ENCODE results near the gene KCNMA1.
"Not testable (repeated sequence)": the region's sequence is repeated elsewhere in the genome, so short reads cannot be mapped to it uniquely, and the experiment has no call there.

Gene KCNMA1

DNA sequence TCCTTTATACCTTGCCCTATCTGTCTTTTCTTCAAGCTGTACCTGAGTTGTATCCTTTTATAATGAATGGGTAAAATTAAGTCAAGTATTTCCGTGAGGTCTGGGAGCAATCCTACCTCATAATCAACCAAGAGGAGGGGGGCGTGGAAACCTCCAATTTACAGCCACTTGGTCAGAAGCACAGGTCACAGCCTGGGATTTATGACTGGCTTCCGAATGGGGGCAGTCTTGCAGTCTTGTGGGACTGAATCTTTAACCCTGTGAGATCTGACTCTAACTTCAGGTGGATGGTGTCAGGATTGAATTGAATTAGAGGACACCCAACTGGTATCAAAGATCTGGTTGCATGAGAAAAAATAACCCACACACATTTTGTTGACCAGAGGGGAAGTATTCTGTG is 23.5 kb upstream of the KCNMA1 start:
- no peak for DNase-seq

DNA sequence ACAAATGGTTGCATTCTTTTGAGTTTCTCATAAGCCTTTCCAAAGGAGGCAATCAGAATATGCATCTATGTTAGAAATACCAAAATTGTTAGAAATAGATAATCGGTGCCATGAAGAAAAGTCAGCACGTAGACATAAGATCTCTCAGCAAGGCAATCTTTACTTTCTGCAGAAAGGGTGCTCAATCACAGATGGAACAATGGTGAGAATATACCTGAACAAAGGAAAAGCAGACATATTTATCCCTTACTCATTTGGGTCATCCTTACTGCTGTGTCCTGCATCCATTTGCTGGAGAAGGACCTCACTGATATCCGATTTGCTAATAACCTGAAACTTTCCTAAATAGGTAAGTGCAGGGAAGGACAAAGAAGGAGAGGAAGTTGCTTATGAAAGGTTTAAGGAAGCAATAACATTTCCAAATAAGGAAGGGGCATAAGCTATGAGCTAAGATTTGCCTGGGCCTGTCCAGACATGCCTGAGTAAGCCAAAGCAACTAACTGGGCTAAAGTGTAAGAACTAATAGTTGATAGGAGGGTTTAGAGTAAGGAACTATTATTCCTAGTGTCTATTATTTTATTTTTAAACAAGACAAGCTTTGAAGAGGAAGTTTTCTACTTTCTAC is 21.6 kb upstream of the KCNMA1 start:
- DNase-seq: not testable (repeated sequence)

DNA sequence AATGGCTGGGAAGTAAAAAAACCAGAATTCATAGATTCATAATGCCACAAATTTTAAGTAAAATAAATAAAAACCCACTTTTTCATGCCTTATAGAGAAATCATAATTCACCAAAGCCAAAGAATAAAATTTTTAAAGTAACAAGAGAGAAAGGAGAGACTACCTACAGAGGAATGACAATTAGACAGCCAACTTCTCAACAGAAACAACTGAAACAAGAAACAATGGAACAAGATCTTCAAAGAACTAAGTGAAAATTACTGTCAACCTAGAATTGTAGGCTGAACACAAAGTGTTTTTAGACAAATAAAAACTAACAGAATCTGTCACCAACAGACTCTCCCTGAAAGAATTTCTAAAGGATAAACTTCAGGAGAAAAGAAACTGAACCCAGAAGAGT is 15.6 kb upstream of the KCNMA1 start:
- DNase-seq: no peak

DNA sequence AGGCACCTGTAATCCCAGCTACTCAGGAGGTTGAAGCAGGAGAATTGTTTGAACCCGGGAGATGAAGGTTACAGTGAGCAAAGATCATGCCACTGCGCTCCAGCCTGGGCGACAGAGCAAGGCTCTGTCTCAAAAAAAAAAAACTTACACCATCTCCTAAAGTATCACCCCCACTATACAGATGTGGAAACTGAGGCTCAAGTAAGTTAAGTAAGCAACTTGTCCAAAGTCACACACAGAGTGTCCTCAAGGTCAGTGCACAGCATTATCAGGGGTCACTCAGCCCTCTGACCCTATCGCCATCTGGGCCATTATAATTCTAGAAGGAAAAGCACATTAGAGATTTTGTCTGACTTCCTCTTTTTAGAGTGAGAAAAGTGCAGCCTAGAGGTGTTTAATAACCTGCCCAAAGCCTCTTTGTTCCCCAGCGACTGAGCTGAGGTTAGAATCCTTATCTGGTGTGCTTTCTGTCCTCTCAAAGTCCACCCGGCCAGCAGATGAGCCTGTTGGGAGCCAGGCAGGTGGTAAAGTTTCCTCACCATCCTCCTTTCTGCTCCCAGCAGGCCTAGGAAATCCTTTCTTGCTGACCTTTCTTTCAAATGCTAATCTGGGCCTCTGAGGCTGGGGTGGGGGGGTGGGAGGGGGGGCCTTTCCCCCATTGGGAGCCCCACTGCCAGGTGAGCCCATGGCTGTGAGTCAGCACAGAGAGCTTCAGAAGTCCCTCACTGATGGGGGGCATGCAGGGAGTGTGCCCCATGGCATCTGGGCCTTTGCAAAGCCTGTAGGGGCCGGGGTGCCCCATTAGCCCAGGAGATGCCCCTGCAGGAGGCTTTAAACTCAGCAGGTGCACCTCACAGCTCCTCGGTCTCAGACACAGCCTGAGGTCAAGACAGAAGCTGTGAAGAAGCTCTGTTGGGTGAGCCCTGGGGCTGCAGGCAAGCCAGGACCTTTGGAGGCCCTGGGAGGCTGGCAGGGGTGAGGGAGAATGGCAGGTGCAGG is 12.0 kb upstream of the KCNMA1 start:
- no peak for DNase-seq

DNA sequence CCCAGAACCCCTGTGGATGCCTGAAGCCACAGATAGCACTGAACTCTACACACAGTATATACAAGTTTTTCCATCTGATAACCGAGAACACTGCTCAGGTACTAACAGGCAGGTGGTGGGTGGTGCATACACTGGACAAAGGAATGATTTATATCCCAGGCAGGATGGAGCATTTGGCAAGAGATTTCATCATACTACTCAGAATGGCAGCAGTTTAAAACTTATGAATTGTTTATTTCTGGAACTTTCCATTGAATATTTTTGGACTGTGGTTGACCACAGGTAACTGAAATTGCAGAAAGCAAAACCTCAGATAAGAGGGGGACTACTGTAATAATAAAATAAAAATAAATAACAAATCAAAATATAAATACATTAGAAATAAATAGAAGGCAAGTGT is 10.9 kb upstream of the KCNMA1 start:
- no peak for DNase-seq

DNA sequence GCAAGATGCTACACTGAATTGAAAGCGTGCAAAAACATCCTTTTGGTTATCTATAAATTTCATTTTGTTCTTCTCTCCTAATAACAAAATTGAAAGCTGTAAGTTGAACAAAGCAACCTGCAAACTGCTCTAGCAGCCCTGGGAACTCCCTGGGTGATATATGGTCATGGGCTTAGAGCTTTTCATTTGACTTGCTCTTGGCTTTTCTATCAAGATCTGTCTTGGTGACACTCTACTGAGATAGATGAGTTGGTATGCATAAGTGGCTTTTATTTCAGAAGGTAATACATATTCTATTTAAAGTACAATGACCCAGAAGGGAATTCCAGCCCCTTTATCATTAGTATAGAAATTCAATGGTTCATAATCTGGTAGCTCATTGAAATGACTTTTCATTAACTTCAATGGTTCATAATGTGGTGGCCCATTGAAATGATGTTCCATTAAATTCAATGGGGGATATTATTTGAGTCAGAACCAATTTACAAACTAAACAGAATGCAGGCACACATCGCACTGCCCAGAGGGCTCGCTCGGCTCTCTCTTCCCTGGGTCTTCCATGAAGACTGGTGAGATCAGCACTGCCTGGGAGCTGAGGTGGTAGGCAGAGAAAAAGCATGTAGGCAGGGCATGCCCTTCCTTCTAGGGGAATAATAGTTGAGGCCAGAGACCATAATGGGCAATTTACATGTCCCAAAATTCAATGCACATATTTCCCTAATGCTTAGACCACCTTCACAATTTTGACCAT is 10.1 kb upstream of the KCNMA1 start:
- no peak for DNase-seq

DNA sequence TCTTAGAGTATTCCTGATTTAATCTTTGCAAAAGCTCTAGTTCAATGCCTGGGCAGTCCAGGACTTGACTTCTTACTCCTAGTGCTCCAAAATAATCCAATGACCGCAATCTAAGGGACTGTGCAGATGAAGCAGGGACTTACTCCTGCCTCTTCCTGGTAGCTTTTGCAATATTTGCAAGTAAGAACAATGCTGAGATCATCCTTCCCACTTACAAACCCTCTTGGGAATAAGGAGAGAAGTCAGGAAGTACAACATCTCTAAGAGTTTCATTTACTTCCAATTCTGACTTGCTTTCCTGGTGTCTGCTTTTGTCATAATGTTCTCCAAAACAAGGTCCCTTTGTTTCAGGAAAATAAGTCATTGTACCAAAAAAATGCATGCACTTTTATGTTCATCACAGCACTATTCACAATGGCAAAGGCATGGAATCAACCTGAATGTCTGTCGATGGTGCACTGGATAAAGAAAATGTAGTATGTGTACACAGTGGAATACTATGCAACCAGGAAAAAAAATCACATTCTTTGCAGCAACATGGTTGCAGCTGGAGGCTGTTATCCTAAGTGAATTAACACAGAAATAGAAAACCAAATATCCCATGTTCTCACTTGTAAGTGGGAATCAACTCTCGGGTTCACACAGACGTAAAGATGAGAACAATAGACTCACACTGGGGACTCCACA is 7.1 kb upstream of the KCNMA1 start:
- DNase-seq: no peak

DNA sequence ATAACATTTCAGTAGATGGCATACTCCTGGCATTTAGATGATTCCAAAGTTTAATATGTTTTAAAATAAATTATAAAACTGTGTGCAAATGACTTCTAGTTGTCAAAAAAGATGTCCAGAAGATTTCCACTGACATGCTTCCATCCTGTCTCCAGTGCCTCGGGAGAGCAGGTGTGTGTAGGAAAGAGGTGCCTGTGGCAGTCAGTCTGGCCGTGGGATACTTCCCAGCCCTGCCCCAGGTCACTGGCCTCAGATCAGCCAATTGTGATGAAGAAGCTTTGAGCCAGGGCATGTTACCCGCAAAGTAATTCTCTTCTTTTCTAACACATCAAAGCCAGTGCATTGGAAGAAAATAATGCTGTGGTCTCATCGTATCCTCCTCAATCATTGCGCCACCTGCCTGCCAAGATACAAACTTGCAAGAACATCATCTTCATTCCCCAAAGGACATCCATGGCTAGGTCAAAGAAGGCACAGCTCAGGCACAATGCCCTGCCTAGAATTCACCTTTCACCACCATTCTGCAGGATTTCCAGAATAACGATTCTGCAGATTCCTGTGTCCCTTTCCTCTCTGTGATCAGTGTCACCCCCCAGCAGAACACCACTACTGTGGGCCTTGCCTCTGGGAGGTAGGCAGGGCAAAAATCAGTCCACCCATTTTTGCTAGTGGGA is 6.3 kb upstream of the KCNMA1 start:
- no peak for DNase-seq

DNA sequence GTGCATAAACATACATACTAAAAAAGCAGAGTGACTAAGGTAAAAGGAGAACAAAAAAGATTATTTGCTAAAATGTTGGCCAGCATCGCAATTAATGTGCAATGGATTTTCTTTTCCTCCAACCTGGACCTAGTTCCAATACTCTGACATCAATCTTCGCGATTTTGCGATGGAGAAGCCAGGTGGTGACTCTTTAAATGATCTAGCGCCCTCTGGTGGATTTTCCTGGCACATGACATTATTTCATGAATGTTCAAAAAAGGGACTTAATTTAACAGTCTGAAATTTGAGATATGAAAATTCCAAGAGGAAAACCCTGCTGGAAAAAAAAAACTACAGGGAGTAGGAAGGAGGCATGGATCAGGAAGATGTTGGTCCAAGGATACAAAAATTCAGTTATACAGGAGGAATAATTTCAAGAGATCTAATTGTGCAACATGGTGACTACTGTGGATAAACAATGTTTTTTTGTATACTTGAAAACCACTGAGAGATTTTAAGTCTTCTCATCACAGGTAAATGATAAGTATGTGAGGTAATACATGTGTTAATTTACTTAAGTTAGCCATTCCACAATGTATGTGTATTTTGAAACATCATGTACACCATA is 4.3 kb upstream of the KCNMA1 start:
- DNase-seq: peak; percentile 48

DNA sequence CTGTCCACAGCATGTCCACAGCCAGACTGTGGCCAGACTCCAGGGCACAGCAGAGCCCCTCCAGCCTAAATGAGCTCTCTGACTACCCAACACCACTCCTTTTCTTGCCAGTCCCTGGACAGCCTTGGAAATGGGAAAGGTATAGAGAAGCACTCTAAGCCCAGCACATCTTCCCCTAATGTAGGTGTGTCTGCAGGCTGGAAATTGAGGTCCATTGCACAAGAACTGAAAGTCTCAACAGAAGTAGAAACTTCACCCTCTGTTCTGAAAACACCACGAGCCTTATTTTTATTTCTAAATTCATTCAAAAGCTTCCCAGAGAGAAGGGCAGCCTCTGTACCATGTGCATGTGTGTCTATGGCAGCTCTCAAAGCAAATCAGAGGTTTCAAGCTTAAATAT is 3.7 kb upstream of the KCNMA1 start:
- no peak for DNase-seq

DNA sequence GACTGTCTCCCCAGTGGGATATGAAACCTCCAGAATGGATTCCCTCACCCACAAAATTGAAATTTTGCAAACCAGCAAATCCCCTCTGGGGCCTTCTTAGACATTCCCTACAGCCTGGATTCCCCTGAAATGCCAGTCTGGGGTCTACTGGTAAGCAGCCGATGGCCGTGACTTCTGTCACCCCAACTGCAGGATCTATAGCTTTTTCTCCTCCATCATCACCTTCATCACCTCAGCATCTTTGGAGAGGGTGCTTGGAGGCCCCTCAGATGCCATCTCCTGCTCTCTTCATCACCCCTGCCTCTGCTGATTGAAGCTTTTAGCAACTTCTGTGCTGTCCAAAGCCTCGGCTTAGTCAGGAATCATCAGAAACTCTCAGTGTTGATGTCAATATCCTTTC is 2.6 kb upstream of the KCNMA1 start:
- DNase-seq: no peak

DNA sequence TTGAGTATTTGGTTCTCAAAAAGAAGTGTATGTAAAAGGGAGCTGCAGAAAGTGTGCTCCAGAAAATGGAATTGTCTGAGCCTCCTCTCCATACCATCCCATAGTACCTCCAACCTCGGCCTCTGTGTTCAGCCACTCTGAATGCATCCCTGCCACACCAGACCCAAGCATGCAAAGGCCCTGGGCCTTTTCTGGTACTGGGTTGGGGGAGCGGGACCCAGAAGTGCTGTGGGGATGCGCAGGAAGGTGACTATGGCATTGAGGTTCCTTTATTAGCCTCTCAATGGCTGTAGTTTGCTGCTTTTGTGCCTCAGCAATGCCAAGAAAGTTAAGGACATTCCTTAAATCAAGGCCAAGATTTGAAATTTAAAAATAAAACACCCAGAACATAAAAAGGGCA is 2.1 kb upstream of the KCNMA1 start:
- no peak for DNase-seq

DNA sequence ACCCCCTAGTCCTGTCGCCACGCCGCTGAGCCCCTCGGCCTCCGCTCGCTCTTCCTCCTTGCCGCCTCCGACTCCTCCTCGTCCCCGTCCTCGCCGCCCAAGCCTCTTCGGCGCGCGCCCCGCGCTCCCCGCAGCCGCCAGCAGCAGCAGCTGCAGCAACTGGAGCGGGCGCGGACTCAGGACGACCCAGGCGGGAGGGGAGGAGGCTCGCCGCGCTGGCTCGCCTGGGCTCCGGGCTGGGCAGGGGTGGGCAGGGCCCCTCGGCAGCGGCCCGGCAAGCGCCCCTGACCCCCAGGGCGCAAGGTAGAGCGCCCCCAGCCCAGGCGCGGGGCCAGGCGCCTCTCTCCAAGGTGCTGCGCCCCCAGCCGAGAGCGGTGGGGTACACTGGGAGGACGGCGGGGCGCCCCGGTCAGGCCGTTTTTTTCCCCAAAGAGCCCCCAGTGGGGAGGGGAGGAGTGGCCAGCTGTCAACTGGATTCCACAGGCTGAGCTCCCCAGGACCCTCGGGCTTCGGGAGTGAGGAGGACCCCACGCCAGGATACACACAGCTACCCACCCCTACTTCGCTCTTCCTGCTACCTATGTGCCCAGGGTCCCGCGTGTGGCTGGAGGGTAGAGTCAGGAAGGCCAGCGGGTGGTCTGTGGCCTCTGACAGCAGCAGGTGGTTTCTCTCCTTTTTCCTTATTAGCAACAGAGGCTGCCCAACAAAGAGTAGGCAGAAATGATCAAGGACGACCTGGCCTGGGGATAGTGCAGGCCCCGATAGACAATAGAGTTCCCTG is 903 bp upstream of the KCNMA1 start:
- peak; percentile 45 for DNase-seq

DNA sequence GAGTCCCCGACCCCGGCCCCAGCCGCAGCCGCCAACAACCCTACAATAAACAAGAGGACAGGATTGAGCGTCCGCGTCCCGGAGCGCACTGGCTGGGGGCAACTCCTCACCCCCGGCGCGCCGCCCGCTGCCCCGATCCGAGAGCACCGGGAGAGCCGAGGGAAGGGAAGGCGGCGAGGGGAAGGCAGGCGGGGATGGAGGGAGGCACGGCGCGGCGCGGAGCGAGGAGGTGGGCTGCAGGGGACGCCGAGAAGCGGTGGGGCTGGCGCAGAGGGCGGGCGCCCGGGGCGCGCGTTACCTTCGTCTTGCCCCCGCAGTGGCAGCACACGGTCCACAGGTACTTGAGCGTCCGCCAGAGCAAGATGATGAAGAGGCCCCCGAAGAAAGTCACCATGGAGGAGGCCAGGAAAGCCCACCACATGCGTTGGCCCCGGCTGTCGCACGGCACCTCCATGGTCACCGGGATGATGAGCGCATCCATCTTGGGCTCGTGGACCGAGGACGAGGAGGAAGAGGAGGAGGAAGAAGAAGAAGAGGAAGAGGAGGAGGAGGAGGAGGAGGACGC is 559 bp downstream of the KCNMA1 start:
- no peak for DNase-seq

DNA sequence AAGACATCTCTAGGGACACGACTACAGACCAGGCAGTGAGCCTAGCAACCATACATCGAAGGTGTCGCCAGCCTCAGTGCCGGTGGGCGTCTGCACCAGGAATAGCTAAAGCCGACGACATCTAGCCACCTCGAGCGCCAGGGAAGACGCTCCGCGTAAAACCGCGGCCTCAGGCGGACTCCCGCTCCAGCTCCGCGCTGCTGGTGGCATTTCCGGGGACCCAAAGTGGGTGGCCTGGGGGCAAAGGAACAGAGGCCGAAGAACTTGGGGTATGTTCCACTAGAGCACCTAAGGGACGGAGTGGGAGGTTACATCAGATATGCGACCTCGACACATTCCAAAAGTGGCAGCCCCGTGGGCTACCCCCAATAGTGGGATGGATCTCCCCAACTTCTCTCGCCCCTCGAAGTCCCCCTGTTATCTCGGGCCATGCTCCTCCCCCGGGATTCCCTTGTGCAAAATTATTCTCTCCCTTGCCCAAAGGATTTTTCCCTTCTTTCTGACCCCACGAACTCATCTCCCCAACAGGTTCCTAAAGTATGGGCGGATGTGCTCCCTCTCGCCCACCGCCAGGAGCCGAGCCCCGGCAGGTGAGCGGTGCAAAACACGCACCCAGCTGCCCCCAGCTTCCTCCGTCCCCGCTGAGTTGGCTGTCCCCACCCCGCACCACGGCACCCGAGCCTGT is 1.2 kb downstream of the KCNMA1 start:
- peak; percentile 14 for DNase-seq

DNA sequence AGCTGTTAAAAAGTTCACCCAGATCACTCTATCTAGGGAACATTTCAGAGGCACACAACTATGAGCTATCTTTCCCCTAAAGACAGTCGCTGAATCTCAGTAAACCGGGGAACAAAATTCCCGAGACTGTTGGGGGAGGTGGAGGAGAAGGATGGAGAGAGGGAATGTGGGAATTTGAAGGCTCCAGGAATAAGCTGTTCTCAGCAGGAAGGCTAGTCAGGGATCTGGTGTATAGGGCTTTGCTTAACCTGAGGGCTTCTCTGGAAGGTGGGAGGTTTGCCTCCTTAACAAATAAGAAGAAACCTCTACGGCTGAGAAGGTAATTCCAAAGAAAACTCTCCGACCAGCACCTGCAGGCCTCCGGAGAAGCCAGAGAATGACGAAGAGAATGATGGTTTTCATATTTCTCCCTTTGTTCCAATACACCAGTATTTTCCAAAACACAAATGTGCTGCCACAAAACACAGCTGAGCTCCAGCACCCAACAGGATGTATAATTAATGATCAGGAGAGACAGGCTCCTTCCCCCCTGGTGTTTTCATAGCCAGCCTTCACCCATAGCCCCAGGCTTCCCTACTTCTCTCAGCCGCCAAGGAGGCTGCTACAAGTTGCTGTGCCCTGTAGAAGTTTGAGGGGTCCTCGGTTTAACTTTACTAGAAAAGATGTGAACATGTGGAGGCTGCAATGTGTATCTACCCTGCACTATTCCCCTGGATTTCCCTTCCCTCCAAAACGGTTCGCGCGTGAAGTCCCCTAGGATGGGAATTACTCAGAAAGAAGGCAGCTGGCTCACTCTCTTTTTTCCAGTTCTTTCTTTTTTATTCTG is 2.0 kb downstream of the KCNMA1 start:
- peak; percentile 7 for DNase-seq

DNA sequence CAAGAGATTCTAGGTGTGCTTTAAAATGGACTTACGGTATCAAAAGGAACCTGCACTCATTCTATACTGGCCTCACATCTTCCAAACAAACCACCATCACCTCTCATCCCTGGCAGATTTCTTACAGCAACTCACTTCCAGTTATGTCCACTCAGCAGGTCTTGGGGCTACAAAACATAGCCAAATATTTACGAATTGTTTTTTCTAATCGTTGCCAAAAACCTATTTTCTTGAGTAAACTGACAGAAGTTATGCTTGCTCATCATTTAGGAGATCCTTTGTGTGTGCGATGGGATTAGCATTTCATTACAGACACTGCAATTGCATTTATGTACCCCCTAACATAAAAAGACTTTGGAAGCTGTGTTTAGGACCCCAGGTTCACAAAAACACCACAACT is 2.7 kb downstream of the KCNMA1 start:
- DNase-seq: no peak

DNA sequence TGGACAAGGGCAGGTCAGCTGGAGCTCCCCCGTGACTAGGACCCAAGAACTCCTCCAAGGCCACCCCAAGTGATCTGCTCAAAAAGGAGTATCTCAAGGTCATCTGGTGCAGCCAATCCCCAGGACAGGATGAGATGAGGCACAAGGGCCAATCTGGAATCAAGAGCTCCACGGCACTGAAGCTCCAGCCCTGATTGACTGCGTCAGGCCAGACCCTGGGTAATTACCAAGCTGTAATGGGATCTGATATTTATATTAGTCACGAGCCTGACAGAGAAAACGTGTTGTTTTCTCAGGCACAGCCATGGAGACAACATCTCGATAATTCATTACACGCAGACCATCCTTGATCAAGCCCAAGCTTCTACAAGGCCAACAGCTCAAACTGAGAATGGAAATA is 4.2 kb downstream of the KCNMA1 start:
- no peak for DNase-seq

DNA sequence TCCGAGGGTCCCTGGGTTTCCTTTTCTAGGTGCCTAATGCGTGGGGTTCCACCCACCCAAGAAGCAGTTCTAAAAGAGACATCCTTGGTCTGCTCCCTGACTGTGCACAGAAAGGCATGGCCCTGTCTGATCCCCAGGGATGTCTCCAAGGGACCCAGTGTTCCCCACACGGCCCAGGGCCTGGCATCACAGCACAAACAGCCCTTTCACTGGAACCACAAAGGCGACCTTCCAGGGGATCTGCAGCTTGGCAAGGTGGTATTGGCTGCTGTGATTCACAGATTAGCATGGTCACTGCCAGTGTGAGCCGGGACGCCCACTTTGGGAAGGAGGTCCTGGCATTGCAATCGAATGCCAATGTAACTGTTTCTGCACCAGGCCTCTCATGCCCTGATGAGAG is 6.4 kb downstream of the KCNMA1 start:
- DNase-seq: no peak

Data from NCI-H526 treated with DMSO at 0.1 percent for 48 hours (cell line).